Astrocyte of the spinal cord (primary cell): Measurements from ENCODE around the gene ERMAP.

ENCODE experiments used
- DNase-seq: peaks from one replicate; pipeline ENCODE4 v3.0.0; 2011; ENCODE audit warnings: low read depth, low spot score
- H3K4me3 ChIP-seq: 2 replicates; pipeline ENCODE4 v1.5.1; 2011; ENCODE audit warnings: low read depth, mild to moderate bottlenecking, low read length, moderate library complexity
- in situ Hi-C: cut with HindIII; loops from 2 replicates; pipeline ENCODE4 v1.10.0; 2017; ENCODE audit warnings: low sequenced_read_pairs
- TF ChIP-seq, protein P1 (sequence below): IDR thresholded peaks from 2 replicates; pipeline ENCODE4 v1.5.1; 2012; ENCODE audit warnings: low read depth, mild to moderate bottlenecking, low read length, inconsistent platforms

The ERMAP gene

DNA sequence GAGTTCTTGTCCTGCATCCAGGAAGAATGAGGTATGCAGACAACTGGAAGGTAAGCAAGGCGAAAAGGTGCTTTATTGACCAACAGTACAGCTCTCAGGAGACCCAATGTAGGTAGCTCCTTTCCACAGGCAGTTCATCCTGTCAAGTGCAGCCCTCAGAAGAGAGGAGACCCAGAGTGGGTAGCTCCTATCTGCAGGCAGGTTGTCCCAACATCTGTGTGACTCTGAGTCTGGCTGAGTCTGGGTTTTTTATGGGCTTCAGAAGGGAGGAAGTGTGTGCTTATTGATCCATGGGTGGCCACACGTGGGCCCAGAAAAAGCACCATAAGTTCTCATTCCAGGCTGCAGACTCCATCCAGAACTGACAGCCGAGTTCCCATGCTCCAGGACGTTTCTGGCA is 63.5 kb downstream of the ERMAP start:
- no peak overlapping the region for H3K4me3 ChIP-seq
- no peak for DNase-seq
- TF ChIP-seq, protein P1, sequence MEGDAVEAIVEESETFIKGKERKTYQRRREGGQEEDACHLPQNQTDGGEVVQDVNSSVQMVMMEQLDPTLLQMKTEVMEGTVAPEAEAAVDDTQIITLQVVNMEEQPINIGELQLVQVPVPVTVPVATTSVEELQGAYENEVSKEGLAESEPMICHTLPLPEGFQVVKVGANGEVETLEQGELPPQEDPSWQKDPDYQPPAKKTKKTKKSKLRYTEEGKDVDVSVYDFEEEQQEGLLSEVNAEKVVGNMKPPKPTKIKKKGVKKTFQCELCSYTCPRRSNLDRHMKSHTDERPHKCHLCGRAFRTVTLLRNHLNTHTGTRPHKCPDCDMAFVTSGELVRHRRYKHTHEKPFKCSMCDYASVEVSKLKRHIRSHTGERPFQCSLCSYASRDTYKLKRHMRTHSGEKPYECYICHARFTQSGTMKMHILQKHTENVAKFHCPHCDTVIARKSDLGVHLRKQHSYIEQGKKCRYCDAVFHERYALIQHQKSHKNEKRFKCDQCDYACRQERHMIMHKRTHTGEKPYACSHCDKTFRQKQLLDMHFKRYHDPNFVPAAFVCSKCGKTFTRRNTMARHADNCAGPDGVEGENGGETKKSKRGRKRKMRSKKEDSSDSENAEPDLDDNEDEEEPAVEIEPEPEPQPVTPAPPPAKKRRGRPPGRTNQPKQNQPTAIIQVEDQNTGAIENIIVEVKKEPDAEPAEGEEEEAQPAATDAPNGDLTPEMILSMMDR = no peak
- in situ Hi-C loops = no loop called here

DNA sequence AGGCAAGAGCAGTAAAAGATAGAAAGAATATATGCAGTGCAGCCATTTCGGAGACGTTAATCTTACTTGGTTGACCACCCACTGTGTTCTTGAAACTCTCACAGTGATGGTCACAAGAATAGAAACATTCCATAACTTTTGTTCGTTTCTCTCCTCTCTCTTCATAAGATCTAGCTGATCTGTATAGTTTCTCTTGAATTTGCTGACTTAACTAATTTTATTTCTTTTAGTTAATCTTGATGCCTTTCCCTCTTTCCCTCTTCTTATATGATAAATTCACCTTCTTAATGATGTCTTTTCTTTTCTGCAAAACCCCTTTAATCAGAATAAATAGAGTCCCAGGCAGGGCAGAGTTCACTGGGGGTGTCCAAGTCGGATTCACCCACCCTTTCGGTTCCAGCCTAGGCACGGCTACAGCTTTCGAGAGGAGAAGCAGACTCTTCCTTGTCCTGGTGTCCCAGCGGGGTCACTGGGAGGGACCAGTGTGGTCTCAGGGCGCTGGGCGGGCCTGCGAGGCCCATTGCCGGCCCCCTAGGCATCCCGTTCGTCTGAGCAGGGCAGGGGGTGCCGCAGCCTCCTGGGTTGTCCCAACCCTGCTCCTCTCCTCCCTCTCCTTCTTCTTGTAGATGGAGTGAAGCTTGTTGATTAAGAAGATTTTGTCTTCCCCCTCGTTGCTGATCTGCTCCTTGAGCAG is 69.3 kb downstream of the ERMAP start:
- in situ Hi-C loops = no loop called here
- H3K4me3 ChIP-seq = no peak overlapping the region
- TF ChIP-seq, protein P1 = no peak
- DNase-seq = no peak

DNA sequence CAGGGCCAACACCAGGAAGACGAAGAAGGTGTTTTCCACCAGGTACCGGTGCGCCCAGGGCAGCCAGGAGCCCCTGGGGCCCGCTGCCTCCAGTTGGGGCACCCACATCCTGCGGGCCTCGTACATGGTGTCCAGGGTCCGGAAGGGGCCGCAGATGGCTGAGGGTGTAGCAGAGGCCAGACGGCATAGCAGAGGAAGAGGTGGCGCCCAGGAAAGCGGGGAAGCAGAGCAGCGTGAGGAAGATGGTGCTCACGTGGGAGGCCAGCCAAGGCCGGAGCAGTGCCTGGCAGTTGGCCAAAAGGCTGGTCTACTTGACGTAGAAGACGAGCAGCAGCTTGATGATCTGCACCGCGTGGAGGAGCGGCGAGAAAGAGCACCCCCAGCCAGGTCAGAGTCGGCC is 69.9 kb downstream of the ERMAP start:
- H3K4me3 ChIP-seq = no peak overlapping the region
- TF ChIP-seq, protein P1 = no peak
- DNase-seq = no peak
- in situ Hi-C loops = no loop called here

- no peak overlapping the region for H3K4me3 ChIP-seq
- DNase-seq = no peak
- in situ Hi-C loops = no loop called here
- TF ChIP-seq, protein P1 = no peak
These were observed 70.4 kb downstream of the ERMAP start for GRCh38 chr1:42887366-42887765.

DNA sequence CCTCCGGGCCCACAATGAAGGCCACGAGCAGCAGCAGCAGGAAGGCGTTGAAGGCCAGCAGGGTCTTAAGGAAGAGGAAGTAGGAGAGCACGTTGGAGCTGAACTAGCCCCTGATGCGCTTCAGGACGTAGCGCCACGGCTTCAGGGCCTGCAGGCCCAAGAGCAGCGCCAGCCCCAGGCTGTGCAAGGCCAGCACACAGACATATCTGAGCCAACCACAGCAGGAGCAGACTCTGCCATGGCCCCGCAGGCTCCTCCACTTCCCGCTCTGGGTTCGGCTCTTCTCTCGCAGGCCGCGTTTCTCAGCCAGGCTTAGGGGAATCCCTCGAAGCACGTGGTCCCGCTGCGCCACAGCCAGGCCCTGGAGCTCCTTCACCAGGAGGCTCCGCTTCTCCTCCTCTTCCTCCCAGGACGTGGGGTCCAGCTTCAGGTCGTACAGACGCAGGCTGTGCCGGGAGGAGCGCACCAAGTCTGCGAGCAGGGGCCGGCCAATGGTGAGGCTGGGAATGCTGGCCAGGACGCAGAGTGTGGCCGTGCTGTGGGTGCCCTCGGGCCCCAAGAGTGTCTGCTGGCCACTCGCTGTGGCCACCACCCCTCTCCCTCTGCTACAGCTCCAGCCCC is 71.2 kb downstream of the ERMAP start:
- no peak for DNase-seq
- no peak overlapping the region for H3K4me3 ChIP-seq
- in situ Hi-C loops = no loop called here
- TF ChIP-seq, protein P1 = no peak

GRCh38 chr1:42889264-42889663 is 72.3 kb downstream of the ERMAP start:
- H3K4me3 ChIP-seq = no peak overlapping the region
- in situ Hi-C loops = no loop called here
- TF ChIP-seq, protein P1 = no peak
- no peak for DNase-seq
